ENCODE measurements around the gene CDAN1. TPM values are rescaled to one million over a fixed set of nuclear protein-coding genes. Genes with fewer than 3 reads are reported as not detected.

The CDAN1 gene
- total RNA-seq, 1 experiment from 2014 or later = 16.4 TPM

GRCh38 chr15:42727750-42728381, 9.1 kb downstream of the CDAN1 start:
- peaks cover 54% of the 10 kb centered on the region for H3K36me3 Mint-ChIP-seq
- DNase-seq (ENCODE audit: low spot score) (no peak), ATAC-seq (peak; percentile 62)
- TF ChIP-seq ZNF416 (CRISPR knock-in tag; IDR thresholded peaks at IDR 0.05) (no peak), AR (CRISPR knock-in tag; IDR thresholded peaks at IDR 0.05) (no peak), USF1 (CRISPR knock-in tag; IDR thresholded peaks at IDR 0.05) (no peak), GRHL2 (CRISPR knock-in tag; IDR thresholded peaks at IDR 0.05; ENCODE audit: insufficient replicate concordance, severe bottlenecking) (no peak), PRDM15 (CRISPR knock-in tag; IDR thresholded peaks at IDR 0.05) (no peak), HMGXB4 (CRISPR knock-in tag; IDR thresholded peaks at IDR 0.05) (no peak), KAT7 (CRISPR knock-in tag; IDR thresholded peaks at IDR 0.05; ENCODE audit: borderline replicate concordance) (no peak), FOXP1 (CRISPR knock-in tag; IDR thresholded peaks at IDR 0.05; ENCODE audit: borderline replicate concordance) (no peak), ZNF423 (CRISPR knock-in tag; IDR thresholded peaks at IDR 0.05) (no peak), SP1 (CRISPR knock-in tag; conservative IDR thresholded peaks at IDR 0.05) (no peak), ZMAT4 (CRISPR knock-in tag; IDR thresholded peaks at IDR 0.05) (no peak), TEAD1 (CRISPR knock-in tag; IDR thresholded peaks at IDR 0.05) (no peak), ETV6 (CRISPR knock-in tag; IDR thresholded peaks at IDR 0.05) (no peak), ESRRA (CRISPR knock-in tag; IDR thresholded peaks at IDR 0.05; ENCODE audit: borderline replicate concordance) (no peak), SMAD4 (CRISPR knock-in tag; IDR thresholded peaks at IDR 0.05) (no peak)
- H3K27ac Mint-ChIP-seq = no peak overlapping the region
- no peak overlapping the region for H3K4me3 Mint-ChIP-seq
- no peaks in the 10 kb centered on the region for H3K9me3 Mint-ChIP-seq
- H3K4me1 Mint-ChIP-seq = peaks cover 17% of the 10 kb centered on the region
- POLR2A ChIA-PET = no interaction called here
- CTCF ChIA-PET = no interaction called here
- no peaks in the 10 kb centered on the region for H3K27me3 Mint-ChIP-seq (ENCODE audit: low read depth)

GRCh38 chr15:42726114-42726513, 10.8 kb downstream of the CDAN1 start:
- POLR2A ChIA-PET = interaction anchor here (0.6 to 0.7 kb wide), 4 partner anchors 195 to 1780 kb away, joined by 3 to 10 read pairs (median 4); no protein-coding TSS in a partner anchor
- CTCF ChIA-PET = interaction anchor here (0.5 to 1.3 kb wide), 4 partner anchors 15 to 200 kb away, joined by 3 to 7 read pairs (median 4); no protein-coding TSS in a partner anchor
- DNase-seq (ENCODE audit: low spot score) = no peak
- TF ChIP-seq RORB (CRISPR knock-in tag; IDR thresholded peaks at IDR 0.05) = no peak
- TF ChIP-seq ZNF425 (CRISPR knock-in tag; conservative IDR thresholded peaks at IDR 0.05) = no peak
- TF ChIP-seq NFE2L1 (CRISPR knock-in tag; IDR thresholded peaks at IDR 0.05) = no peak
- no peak for TF ChIP-seq NR3C1 (CRISPR knock-in tag; conservative IDR thresholded peaks at IDR 0.05; ENCODE audit: low read depth)
- no peak for TF ChIP-seq ZNF138 (CRISPR knock-in tag; conservative IDR thresholded peaks at IDR 0.05)
- TF ChIP-seq ZBTB21 (CRISPR knock-in tag; IDR thresholded peaks at IDR 0.05; ENCODE audit: borderline replicate concordance) = no peak
- no peak for TF ChIP-seq NFATC4 (CRISPR knock-in tag; IDR thresholded peaks at IDR 0.05)

More at GRCh38 chr15:42726114-42726513, 10.8 kb downstream of the CDAN1 start:
- Mint-ChIP-seq H3K36me3 (peaks cover 40% of the 10 kb centered on the region), H3K27ac (no peak overlapping the region), H3K9me3 (no peaks in the 10 kb centered on the region), H3K4me1 (peaks cover 17% of the 10 kb centered on the region), H3K27me3 (ENCODE audit: low read depth) (no peaks in the 10 kb centered on the region), H3K4me3 (no peak overlapping the region)
- no peak for ATAC-seq
